ENCODE results near the gene XYLT1.

The XYLT1 gene

DNA sequence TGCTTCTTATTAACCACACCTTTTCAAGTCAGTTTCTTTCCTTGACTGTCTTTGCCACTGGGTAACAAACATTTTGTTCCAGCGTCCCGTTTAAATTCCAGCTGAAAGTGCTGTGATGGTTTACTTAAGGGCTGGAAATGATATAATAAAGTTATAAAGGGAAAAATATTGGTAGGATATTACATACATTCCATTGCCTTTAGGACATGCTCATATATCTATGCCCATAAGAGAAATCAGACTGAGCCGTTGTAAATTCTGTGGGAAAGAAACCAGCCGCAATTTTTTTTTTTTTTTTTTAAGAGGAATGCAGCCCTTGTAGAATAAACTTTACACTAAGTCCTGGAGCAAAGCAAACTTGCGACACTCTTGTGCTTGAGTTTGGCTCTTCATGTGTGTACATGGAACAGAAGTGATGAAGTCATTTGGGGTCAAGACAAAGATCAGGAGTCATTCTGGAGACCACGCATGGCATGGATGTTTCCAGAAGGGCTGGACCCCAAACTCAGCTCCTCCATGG, 210.9 kb downstream of the XYLT1 start:
- ChIA-PET CTCF (no interaction called here), POLR2A (ENCODE audit: low non-redundant PET) (no interaction called here)
- no peak overlapping the region for H3K27ac ChIP-seq
- no peak for DNase-seq (ENCODE audit: low spot score)
- TF ChIP-seq, protein P1, sequence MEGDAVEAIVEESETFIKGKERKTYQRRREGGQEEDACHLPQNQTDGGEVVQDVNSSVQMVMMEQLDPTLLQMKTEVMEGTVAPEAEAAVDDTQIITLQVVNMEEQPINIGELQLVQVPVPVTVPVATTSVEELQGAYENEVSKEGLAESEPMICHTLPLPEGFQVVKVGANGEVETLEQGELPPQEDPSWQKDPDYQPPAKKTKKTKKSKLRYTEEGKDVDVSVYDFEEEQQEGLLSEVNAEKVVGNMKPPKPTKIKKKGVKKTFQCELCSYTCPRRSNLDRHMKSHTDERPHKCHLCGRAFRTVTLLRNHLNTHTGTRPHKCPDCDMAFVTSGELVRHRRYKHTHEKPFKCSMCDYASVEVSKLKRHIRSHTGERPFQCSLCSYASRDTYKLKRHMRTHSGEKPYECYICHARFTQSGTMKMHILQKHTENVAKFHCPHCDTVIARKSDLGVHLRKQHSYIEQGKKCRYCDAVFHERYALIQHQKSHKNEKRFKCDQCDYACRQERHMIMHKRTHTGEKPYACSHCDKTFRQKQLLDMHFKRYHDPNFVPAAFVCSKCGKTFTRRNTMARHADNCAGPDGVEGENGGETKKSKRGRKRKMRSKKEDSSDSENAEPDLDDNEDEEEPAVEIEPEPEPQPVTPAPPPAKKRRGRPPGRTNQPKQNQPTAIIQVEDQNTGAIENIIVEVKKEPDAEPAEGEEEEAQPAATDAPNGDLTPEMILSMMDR (conservative IDR thresholded peaks at IDR 0.05; ENCODE audit: low read depth), result no peak

DNA sequence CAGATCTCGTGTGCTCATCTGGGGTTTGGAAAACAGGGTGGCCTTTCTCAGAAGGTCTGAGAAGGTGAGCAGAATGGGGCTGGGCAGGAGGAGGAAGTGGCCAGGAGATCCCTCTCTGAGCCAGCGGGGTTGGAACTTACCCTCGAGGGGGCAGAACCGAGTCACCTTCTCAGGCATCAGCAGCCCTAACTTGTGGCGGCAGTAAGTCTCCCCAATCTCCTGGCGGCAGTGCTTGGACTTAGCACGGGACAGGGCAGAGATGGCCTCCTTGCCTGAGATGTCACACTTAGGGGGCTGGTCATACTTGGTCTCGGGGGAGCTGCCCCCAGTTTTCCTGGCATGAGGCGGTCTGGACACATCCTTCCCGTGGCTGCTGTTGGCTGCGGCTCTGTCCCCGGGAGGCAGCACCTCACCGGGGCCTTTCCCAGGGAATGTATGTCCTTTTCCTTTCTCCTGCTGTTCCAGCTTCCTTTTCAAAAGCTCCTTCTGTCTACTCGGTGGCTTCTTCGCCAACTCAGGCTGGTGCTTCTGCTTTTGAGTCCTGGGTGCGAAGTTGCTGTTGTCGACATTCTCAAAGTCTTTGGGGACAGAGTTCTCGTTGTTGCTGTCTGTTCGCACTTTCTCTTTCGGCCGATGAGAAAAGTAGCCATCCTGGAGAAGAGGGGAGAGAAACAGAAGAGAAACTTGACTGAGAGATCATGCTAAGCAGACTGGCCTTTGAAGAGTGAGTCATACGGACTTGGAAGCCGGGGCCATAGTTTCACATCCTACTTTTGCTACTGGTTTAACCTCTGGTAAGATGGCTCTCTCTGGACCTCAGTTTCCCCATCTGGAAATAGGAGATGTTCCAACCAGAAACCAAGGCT, 211.7 kb downstream of the XYLT1 start:
- no peak for DNase-seq (ENCODE audit: low spot score)
- ChIA-PET POLR2A (ENCODE audit: low non-redundant PET) (no interaction called here), CTCF (no interaction called here)
- no peak overlapping the region for H3K27ac ChIP-seq
- TF ChIP-seq, protein P1 (conservative IDR thresholded peaks at IDR 0.05; ENCODE audit: low read depth), result no peak

DNA sequence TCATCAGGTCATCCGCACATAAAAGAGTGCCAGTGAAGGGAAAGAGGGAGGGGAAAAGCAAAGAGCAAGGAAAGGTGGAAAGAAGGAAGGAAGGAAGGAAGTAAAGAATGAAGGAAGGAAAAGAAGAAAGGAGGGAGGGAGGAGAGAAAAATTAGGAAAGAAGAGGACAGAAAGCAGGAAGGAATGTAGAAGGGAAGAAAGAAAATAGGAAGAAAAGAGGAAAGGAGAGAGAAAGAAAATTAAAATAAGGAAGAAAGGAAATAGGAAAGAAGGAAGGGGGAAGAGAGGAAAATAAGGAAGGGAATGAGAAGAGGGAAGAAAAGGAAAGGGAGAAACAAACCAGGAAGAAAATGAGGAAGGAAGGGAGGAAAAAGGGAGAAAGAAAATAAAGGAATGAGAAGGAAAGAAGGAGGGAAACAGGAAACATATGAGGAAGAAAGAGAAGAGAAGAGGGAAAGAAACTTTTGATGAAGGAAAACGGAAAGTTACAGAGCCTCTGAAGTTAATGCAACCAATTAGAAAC, 212.6 kb downstream of the XYLT1 start:
- no peak for DNase-seq (ENCODE audit: low spot score)
- H3K27ac ChIP-seq, result no peak overlapping the region
- ChIA-PET CTCF (no interaction called here), POLR2A (ENCODE audit: low non-redundant PET) (no interaction called here)
- TF ChIP-seq, protein P1 (conservative IDR thresholded peaks at IDR 0.05; ENCODE audit: low read depth), result no peak

DNA sequence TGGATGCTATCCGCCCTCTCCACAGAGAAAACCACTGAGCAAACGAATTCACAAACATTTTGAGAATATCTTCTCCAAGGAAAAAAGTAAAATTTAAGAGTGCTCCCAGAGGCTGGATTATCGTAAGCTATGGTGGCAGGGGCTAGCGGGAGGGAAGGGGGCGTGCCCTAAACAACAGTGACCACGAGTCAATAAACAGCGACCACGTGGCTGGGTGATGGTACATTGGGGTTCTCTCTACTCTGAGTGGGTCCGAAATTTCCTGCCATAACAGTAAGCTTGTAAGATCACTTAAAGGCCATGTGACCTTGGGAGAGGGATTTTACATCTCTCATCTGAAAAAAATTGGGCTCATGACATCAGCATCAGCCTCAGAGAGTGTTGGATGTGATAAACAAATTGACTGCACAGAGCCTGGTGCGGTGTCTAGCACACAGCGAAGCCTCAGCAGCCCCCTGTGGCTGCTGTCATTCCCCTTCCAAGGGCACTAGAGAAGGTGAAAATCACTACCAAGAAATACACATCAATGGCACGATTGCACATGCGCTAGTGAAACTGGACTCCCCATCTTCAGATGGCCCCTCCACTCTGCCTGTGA, 213.2 kb downstream of the XYLT1 start:
- ChIA-PET POLR2A (ENCODE audit: low non-redundant PET) (no interaction called here), CTCF (no interaction called here)
- TF ChIP-seq, protein P1 (conservative IDR thresholded peaks at IDR 0.05; ENCODE audit: low read depth), result no peak
- no peak overlapping the region for H3K27ac ChIP-seq
- no peak for DNase-seq (ENCODE audit: low spot score)

DNA sequence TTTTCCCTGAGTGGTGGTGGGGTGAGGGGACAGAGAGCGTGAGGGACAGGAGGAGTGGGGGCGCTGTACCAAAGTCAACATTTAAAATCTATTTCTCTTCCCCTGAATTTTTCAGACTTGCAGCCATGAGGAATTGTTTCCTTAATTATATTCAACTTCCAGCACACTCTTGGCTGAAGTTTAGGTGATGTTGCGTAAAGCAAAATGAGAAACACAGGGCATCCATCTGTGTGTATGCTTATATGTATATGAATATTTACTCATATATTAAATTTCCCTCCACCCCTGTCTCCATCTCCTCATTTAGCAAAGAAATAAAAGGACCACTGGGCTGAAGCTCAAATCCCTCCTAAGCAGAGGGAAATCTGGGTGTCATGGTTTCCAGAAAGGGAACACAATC, 218.1 kb downstream of the XYLT1 start:
- H3K27ac ChIP-seq, result no peak overlapping the region
- ChIA-PET CTCF (no interaction called here), POLR2A (ENCODE audit: low non-redundant PET) (no interaction called here)
- DNase-seq (ENCODE audit: low spot score), result no peak
- TF ChIP-seq, protein P1 (conservative IDR thresholded peaks at IDR 0.05; ENCODE audit: low read depth), result no peak

DNA sequence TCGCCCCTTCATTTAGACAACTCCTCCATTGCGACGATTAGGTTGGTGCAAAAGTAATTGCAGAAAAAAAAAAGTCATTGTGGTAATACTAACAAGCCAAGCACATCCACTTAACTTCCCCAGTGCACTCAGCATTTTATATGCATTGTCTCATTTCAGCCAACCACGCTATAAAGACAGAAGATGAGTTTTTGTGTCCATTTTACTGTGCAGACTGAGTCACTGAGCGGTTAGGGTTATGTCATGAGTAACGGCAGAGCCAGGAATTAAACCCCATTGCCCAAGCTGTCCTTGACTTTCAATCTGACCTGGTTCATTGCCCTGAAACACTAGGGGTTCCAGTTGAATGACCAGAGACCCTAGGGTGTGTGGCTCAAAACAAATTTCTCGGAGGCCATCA, 218.7 kb downstream of the XYLT1 start:
- CTCF ChIA-PET, result no interaction called here

More for the DNA sequence above, 218.7 kb downstream of the XYLT1 start:
- no peak overlapping the region for H3K27ac ChIP-seq
- no peak for DNase-seq (ENCODE audit: low spot score)
- TF ChIP-seq, protein P1 (conservative IDR thresholded peaks at IDR 0.05; ENCODE audit: low read depth), result no peak
- POLR2A ChIA-PET (ENCODE audit: low non-redundant PET), result no interaction called here
